Endothelial cell of umbilical vein (primary cell): ENCODE measurements around the gene ZNF529. TPM values are rescaled to one million over a fixed set of nuclear protein-coding genes. Genes with fewer than 3 reads are reported as not detected.

ENCODE experiments used
- BruUV-seq: library from RNA; stranded (reverse); fragments of 400-500 nt; replicated peaks from 2 replicates; lab custom pipeline; 2021; lab: Mats Ljungman, UMichigan
- CTCF ChIA-PET: fragments of 300-600, 350-600 bp; sonication (Branson Sonifier 250); formaldehyde crosslinking; loops from one replicate; lab custom pipeline; 2021; ENCODE audit warnings: antibody characterized with exemption, inconsistent platforms; lab: Charles Lee
- POLR2A ChIA-PET: fragments of 300-600, 350-600 bp; sonication (Branson Sonifier 250); formaldehyde crosslinking; loops from one replicate; lab custom pipeline; 2021; ENCODE audit warnings: antibody characterized with exemption, inconsistent platforms; lab: Charles Lee
- DNase-seq: peaks from one replicate; pipeline ENCODE4 v3.0.0-alpha.2; 2011; ENCODE audit warnings: low read depth, low spot score
- FAIRE-seq: peaks from 2 replicates; lab custom pipeline; 2011; peaks lifted over from hg19 to GRCh38; lab: Jason Lieb, UNC
- H2AFZ ChIP-seq: 2 replicates; pipeline ENCODE4 v1.6.0; 2012; ENCODE audit warnings: low read depth, low read length, control low read depth, inconsistent platforms
- H3K27ac ChIP-seq: 2 replicates; pipeline ENCODE4 v1.5.1; 2011; ENCODE audit warnings: low read depth, mild to moderate bottlenecking, control low read depth, low read length, moderate library complexity; ENCODE audit not compliant: insufficient read depth
- H3K27me3 ChIP-seq, 2 experiments: 2 replicates each; pipeline versions ENCODE4 v1.6.0 to v1.6.1; 2011; ENCODE audit warnings: low read length in 2 of 2, mixed read lengths in 1 of 2; ENCODE audit not compliant: control insufficient read depth in 2 of 2, insufficient read depth in 2 of 2
- H3K36me3 ChIP-seq, 2 experiments: 2 replicates in 1 of 2; 3 replicates in 1 of 2; pipeline ENCODE4 v1.5.1; 2011; ENCODE audit warnings: low read length in 2 of 2, mild to moderate bottlenecking in 1 of 2, moderate library complexity in 1 of 2; ENCODE audit not compliant: control insufficient read depth in 2 of 2, insufficient read depth in 2 of 2; ENCODE audit errors: extremely low read depth in 1 of 2
- H3K4me1 ChIP-seq: 3 replicates; pipeline ENCODE4 v1.5.1; 2011; ENCODE audit warnings: mild to moderate bottlenecking, low read length; ENCODE audit not compliant: control insufficient read depth, insufficient read depth; ENCODE audit errors: extremely low read depth
- H3K4me2 ChIP-seq: 2 replicates; pipeline ENCODE4 v1.6.1; 2011; ENCODE audit warnings: low read length, control low read depth, mixed read lengths; ENCODE audit not compliant: insufficient read depth
- H3K4me3 ChIP-seq, 3 experiments: fragments of 200-600 bp in 1 of 3; sonication (generic), shearing (Covaris generic) in 1 of 3; replicated peaks in 1 of 3; 2 replicates each; pipeline ENCODE4 v1.5.1; 2011 to 2016; ENCODE audit warnings: control low read depth in 3 of 3, low read length in 3 of 3, mild to moderate bottlenecking in 2 of 3, inconsistent platforms in 1 of 3, low read depth in 1 of 3, moderate library complexity in 1 of 3; ENCODE audit not compliant: insufficient read depth in 1 of 3
- H3K79me2 ChIP-seq: 2 replicates; pipeline ENCODE4 v1.6.0; 2012; ENCODE audit warnings: low read length, inconsistent platforms; ENCODE audit not compliant: control insufficient read depth, insufficient read depth
- H3K9ac ChIP-seq: replicated peaks from 2 replicates; pipeline ENCODE3; 2011; ENCODE audit warnings: low read length, control low read depth; ENCODE audit not compliant: insufficient read depth; ENCODE audit errors: extremely low read depth
- H3K9me1 ChIP-seq: replicated peaks from 3 replicates; pipeline ENCODE4 v1.6.0; 2011; ENCODE audit warnings: mild to moderate bottlenecking, low read length; ENCODE audit not compliant: control insufficient read depth, insufficient read depth; ENCODE audit errors: extremely low read depth
- H3K9me3 ChIP-seq: replicated peaks from 2 replicates; pipeline ENCODE4 v1.5.1; 2012; ENCODE audit warnings: low read length, inconsistent platforms; ENCODE audit not compliant: control insufficient read depth, insufficient read depth
- H4K20me1 ChIP-seq: replicated peaks from 2 replicates; pipeline ENCODE3; 2011; ENCODE audit warnings: mild to moderate bottlenecking, low read length; ENCODE audit not compliant: control insufficient read depth, insufficient read depth; ENCODE audit errors: extremely low read depth
- EZH2 ChIP-seq: IDR thresholded peaks from 2 replicates; pipeline ENCODE4 v1.6.1; 2012; ENCODE audit warnings: borderline replicate concordance, low read depth, mild to moderate bottlenecking, moderate library complexity, low read length, inconsistent platforms; ENCODE audit not compliant: severe bottlenecking
- FOS ChIP-seq: IDR thresholded peaks from 2 replicates; pipeline ENCODE4 v1.6.1; 2011; ENCODE audit warnings: mild to moderate bottlenecking, low read length, moderate library complexity, borderline replicate concordance; ENCODE audit not compliant: insufficient read depth
- GATA2 ChIP-seq: IDR thresholded peaks from 2 replicates; pipeline ENCODE4 v1.7.0; 2011; ENCODE audit warnings: low read depth, mild to moderate bottlenecking, moderate library complexity, mixed read lengths, low read length; ENCODE audit not compliant: insufficient read length, insufficient read depth
- JUN ChIP-seq: IDR thresholded peaks from 2 replicates; pipeline ENCODE4 v1.6.1; 2011; ENCODE audit warnings: borderline replicate concordance, low read depth; ENCODE audit not compliant: insufficient read length, insufficient read depth
- MYC ChIP-seq: IDR thresholded peaks from one replicate; pipeline ENCODE4 v1.6.1; 2011; ENCODE audit warnings: mild to moderate bottlenecking, low read depth, low read length
- POLR2A ChIP-seq: IDR thresholded peaks from 2 replicates; pipeline ENCODE4 v1.6.1; 2012; ENCODE audit warnings: low read depth, mild to moderate bottlenecking, control low read depth, low read length
- POLR2AphosphoS5 ChIP-seq: IDR thresholded peaks from 2 replicates; pipeline ENCODE4 v1.6.1; 2012; ENCODE audit warnings: low read depth, mild to moderate bottlenecking, control low read depth, low read length, moderate library complexity; ENCODE audit not compliant: insufficient read depth
- dilution Hi-C: fragments of 300-500 bp; cut with MboI; formaldehyde crosslinking; loops from one replicate; pipeline ENCODE4 v1.15.0; 2019; ENCODE audit warnings: low sequenced_read_pairs; ENCODE audit not compliant: extremely low pct_ligation_motif_present
- intact Hi-C: fragments of 100-400 bp; cut with micrococcal nuclease; formaldehyde crosslinking; loops from one replicate; pipeline ENCODE4 v1.10.0; 2022
- polyA plus RNA-seq, 4 experiments: library from polyadenylated mRNA; depleted of rRNA in 3 of 4; stranded (reverse) in 3 of 4; unstranded in 1 of 4; fragments of >200 nt; gene quantifications; 2 replicates each; pipeline versions ENCODE4 v1.2.1 to v1.2.3, GENCODE V29; 2011 to 2012; ENCODE audit warnings: missing spikeins in 1 of 4
- total RNA-seq: library from RNA; stranded (reverse); gene quantifications from 2 replicates; pipeline ENCODE4 v1.2.3, GENCODE V29; 2021
- TF ChIP-seq, protein P1 (sequence below), 2 donors: IDR thresholded peaks; 1 replicate in 1 of 2; 2 replicates in 1 of 2; pipeline ENCODE4 v1.5.1; 2011; ENCODE audit warnings: low read length in 2 of 2, mild to moderate bottlenecking in 2 of 2, moderate library complexity in 2 of 2, control low read depth in 1 of 2, inconsistent platforms in 1 of 2, low read depth in 1 of 2; ENCODE audit not compliant: insufficient read depth in 1 of 2; ENCODE audit errors: extremely low read depth in 1 of 2
- TF ChIP-seq, protein P2 (sequence below): IDR thresholded peaks from 2 replicates; pipeline ENCODE4 v1.6.1; 2011; ENCODE audit not compliant: insufficient read depth, insufficient read length

The ZNF529 gene
- total and polyA plus RNA-seq, 2 donors (not counting 3 experiments of a cell fraction or from before 2014, with no cell fraction given) = 4.9 to 8.4 TPM

DNA sequence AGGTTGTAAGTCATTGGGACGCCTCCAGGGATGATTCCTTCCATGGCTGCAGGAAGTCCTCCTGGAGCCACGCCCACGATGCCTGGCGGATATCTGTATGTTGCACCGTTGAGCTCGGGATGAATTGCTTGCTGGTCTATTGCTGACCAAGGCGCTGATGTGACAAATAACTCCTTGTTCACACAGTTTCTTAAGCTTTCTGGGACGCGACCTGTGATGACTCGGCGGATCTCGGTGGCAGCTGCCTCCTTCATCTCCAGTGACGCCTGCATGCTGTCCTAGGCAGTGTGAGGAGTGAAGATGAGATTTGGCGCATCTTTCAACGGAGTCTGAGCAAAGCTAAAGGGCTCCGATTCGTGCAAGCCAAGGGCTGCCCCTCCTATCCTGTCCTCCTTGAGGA, 76.1 kb downstream of the ZNF529 start:
- intact Hi-C loops = no loop called here
- H3K4me1 ChIP-seq = no peaks in the 10 kb centered on the region
- CTCF ChIA-PET = no interaction called here
- H3K9ac ChIP-seq = no peak overlapping the region
- dilution Hi-C loops = no loop called here
- no peaks in the 10 kb centered on the region for H3K27me3 ChIP-seq
- DNase-seq = no peak
- TF ChIP-seq, protein P1, sequence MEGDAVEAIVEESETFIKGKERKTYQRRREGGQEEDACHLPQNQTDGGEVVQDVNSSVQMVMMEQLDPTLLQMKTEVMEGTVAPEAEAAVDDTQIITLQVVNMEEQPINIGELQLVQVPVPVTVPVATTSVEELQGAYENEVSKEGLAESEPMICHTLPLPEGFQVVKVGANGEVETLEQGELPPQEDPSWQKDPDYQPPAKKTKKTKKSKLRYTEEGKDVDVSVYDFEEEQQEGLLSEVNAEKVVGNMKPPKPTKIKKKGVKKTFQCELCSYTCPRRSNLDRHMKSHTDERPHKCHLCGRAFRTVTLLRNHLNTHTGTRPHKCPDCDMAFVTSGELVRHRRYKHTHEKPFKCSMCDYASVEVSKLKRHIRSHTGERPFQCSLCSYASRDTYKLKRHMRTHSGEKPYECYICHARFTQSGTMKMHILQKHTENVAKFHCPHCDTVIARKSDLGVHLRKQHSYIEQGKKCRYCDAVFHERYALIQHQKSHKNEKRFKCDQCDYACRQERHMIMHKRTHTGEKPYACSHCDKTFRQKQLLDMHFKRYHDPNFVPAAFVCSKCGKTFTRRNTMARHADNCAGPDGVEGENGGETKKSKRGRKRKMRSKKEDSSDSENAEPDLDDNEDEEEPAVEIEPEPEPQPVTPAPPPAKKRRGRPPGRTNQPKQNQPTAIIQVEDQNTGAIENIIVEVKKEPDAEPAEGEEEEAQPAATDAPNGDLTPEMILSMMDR (IDR thresholded peaks at IDR 0.05; ENCODE audit: extremely low read depth in 1 of 2, insufficient read depth in 1 of 2, low read depth in 1 of 2, low read length in 2 of 2) = no peak
- TF ChIP-seq GATA2 (no peak), POLR2AphosphoS5 (no peak), EZH2 (no peak), JUN (no peak), MYC (no peak), POLR2A (no peak), FOS (no peak)
- TF ChIP-seq, protein P2, sequence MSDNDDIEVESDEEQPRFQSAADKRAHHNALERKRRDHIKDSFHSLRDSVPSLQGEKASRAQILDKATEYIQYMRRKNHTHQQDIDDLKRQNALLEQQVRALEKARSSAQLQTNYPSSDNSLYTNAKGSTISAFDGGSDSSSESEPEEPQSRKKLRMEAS = no peak
- no peaks in the 10 kb centered on the region for H4K20me1 ChIP-seq
- no peaks in the 10 kb centered on the region for H3K79me2 ChIP-seq
- H3K4me2 ChIP-seq = no peak overlapping the region
- peaks cover 9% of the 10 kb centered on the region for H3K9me3 ChIP-seq
- no peak overlapping the region for H2AFZ ChIP-seq
- no peaks in the 10 kb centered on the region for H3K9me1 ChIP-seq
- H3K36me3 ChIP-seq = no peaks in the 10 kb centered on the region
- no peak overlapping the region for H3K4me3 ChIP-seq
- BruUV-seq = no TSS peak
- H3K27ac ChIP-seq = no peak overlapping the region
- no peak for FAIRE-seq
- POLR2A ChIA-PET = no interaction called here

Other genes with a start within 250 kb of the ZNF529 start
- 2.6 and 3.1 TPM in 2 replicates for gene ZFP14, start 194.1 kb downstream of the ZNF529 start, total RNA-seq
- gene ZFP14, start 194.1 kb downstream of the ZNF529 start, polyA plus RNA-seq = 0.33 and 0.59 TPM in 2 replicates
- gene ZFP82, start 154.6 kb downstream of the ZNF529 start, total RNA-seq = 3.7 and 3.9 TPM in 2 replicates
- 1.4 and 1.8 TPM in 2 replicates for gene ZFP82, start 154.6 kb downstream of the ZNF529 start, polyA plus RNA-seq
- gene ZNF566, start 83.7 kb downstream of the ZNF529 start, total RNA-seq = 8.3 and 8.5 TPM in 2 replicates
- 4.0 and 4.7 TPM in 2 replicates for gene ZNF566, start 83.7 kb downstream of the ZNF529 start, polyA plus RNA-seq
- 10.5 and 13.9 TPM in 2 replicates for gene ZNF260, start 45.0 kb downstream of the ZNF529 start, total RNA-seq
- gene ZNF260, start 45.0 kb downstream of the ZNF529 start, polyA plus RNA-seq = 2.4 and 2.7 TPM in 2 replicates
- gene ZNF382, start 32.0 kb upstream of the ZNF529 start, total RNA-seq = 4.2 and 4.3 TPM in 2 replicates
- 1.4 and 1.8 TPM in 2 replicates for gene ZNF382, start 32.0 kb upstream of the ZNF529 start, polyA plus RNA-seq
- 6.8 and 7.0 TPM in 2 replicates for gene ZNF461, start 93.5 kb upstream of the ZNF529 start, total RNA-seq
- gene ZNF461, start 93.5 kb upstream of the ZNF529 start, polyA plus RNA-seq = 1.1 and 2.4 TPM in 2 replicates
- gene ZNF567, start 114.3 kb upstream of the ZNF529 start, total RNA-seq = 4.4 and 5.9 TPM in 2 replicates
- 2.6 and 3.4 TPM in 2 replicates for gene ZNF567, start 114.3 kb upstream of the ZNF529 start, polyA plus RNA-seq
- 3.6 and 4.5 TPM in 2 replicates for gene ZNF850, start 199.5 kb upstream of the ZNF529 start, total RNA-seq
- 0.84 and 0.98 TPM in 2 replicates for gene ZNF850, start 199.5 kb upstream of the ZNF529 start, polyA plus RNA-seq